Posterior vena cava (tissue), 2 donors: ENCODE measurements around the gene NUDT16L1. TPM values are rescaled to one million over a fixed set of nuclear protein-coding genes. Genes with fewer than 3 reads are reported as not detected.

Experiments used
- DNase-seq: peaks from one replicate; pipeline ENCODE4 v3.0.0-alpha.2; 2020; ENCODE audit warnings: low spot score
- intact Hi-C, 2 donors: fragments of 100-400 bp; cut with DNase I; formaldehyde crosslinking; loops; one replicate each; pipeline versions ENCODE4 v1.14.1 to v1.14.2; 2022 to 2023
- total RNA-seq, 2 donors: library from RNA; stranded (reverse); fragmentation: NEBNext Ultra II Directional; extraction: Animal tissue kit (Norgen Biotek cat#: 25700); gene quantifications; one replicate each; pipeline ENCODE4 v1.2.1, GENCODE V29; 2021
- donor health status: DM: yes; HTN: yes; CAD: no.
- donor health status: DM: yes; HTN: yes; CAD: no.

Gene NUDT16L1
- total RNA-seq, 2 donors from 2014 or later: 10.7 to 14.2 TPM

DNA sequence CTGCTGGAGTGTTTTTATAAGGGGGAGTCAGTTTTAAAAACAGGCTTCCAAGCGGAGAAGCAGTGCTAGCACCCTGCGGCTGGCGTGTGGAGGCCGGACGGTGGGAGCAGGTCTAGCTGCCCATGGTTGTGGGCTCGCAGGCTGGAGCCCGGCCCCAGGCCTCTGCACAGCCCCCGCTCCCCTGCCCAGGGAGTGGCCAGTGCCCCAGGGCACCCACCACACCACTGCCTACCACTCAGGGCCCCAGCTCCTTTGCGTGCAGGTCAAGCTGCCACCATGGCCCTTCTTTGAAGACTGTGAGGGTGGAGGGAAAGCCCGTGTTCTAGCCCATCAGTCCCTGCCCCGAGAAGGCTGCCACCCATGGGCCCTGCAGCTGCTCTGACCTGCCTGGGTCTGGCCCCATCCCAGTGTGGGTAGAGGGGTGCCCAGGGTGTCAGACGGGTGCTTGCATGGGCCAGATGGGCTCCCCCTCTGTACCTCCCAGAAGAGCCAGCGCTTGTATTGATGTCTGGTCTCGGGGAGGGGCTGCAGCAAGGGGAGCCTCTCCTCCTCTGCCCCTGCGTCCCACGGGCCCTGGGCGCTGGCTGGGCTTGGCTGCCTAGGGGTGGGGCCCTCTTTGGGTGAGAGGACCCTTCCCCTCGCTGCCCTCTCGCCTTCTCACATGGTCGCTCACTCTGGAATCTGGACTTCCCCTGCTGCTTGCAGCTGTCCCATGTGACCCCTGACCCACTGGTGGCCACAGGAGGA is 1.5 kb upstream of the NUDT16L1 start:
- intact Hi-C loops: no loop called here
- peak; percentile 81 for DNase-seq

DNA sequence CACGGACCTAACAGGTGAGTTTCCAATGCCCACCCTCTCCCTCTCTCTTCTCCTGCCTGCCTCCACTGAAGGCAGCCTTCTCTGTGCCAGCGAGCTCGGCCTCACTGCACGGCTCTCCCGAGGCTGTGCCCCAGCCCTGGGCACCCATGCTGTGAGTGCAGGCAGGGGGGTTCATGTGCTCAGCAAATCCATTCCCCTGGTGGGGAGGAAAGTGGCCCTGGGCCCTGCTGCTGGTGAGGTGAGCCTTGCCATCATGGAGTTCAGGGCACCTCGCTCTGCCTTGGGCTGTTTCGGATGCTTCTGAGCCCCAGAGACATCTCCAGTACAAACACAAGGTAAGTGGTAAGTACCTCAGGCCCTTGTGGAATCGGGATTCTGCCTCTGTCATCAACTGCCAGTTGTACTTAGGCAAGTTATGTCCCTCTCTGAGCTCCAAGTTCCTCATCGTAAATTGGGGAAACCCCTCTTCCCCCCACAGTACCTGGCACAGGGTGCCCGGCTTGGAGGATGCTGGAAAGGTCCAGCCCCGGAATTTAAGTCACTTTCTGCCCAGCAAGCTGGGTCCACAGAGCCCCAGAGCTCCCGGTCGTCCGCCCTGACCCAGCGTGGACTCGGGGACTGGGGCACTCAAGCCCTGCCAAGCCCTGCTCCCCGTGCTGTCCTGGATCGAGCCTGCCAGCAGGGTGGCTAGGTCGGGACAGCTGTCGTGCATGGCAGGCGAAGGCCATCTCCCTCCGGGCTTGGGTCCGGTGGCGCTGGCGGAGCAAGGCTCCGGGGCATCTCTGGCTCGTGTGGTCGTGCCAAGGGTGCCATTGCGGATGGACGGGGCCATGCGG is 684 bp upstream of the NUDT16L1 start:
- intact Hi-C loops: no loop called here
- no peak for DNase-seq

DNA sequence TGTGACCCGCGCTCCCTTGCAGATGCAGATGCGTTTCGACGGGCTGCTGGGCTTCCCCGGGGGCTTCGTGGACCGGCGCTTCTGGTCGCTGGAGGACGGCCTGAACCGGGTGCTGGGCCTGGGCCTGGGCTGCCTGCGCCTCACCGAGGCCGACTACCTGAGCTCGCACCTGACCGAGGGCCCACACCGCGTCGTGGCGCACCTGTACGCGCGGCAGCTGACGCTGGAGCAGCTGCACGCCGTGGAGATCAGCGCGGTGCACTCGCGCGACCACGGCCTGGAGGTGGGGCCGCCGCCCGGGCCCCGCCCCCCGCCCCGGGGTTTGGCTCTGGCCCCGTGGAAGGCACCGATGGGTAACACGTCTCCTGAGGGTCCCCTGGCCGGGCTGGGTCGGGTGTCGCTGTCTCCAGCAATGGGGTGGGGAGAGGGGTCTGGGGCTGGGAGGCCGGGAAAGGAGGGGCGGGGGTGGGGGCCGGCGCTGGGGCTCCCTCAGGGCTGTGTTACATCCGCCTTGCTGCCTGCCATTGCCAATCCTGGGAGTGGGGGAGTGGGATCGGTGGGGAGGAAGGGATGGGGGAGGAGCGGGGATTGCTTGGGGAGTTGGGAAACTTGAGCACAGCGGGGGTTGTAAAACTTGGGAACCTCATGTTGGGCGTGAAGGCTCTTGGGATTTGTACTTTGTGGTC is 737 bp downstream of the NUDT16L1 start:
- intact Hi-C loops: no loop called here

DNA sequence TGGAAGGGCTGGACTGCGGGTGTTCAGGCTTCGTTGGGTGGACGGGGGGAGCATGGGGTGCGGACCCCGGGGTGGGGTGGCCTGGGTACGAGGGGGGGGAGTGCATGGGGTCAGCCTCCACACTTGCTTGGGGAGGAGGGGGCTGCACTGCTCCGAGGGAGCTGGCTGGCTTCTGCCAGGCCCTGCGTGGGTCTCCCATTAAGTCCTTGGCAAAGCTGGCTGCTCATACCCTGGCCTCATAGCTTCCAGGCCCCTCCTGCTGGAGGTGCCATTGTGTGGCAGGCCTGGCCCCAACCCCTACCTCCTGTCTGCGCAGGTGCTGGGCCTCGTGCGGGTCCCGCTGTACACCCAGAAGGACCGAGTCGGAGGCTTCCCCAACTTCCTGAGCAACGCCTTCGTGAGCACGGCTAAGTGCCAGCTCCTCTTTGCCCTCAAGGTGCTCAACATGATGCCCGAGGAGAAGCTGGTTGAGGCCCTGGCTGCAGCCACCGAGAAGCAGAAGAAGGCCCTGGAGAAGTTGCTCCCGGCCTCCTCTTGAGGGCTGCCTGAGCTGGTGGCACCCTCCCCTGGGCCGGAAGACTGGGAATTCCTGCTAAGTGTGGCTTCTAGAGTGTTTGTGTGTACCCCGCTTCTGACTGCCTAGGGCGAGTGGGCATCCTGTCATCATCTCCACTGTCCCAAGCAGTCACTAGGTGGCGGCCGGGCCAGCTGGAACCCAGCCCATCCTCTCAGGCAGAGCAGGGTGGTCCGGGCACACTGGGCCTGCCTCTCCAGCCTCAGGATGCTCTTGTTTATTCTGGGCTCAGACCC is 1.5 kb downstream of the NUDT16L1 start:
- peak; percentile 85 for DNase-seq
- intact Hi-C loops: no loop called here

More for the DNA sequence above, 737 bp downstream of the NUDT16L1 start:
- peak; percentile 85 for DNase-seq

DNA sequence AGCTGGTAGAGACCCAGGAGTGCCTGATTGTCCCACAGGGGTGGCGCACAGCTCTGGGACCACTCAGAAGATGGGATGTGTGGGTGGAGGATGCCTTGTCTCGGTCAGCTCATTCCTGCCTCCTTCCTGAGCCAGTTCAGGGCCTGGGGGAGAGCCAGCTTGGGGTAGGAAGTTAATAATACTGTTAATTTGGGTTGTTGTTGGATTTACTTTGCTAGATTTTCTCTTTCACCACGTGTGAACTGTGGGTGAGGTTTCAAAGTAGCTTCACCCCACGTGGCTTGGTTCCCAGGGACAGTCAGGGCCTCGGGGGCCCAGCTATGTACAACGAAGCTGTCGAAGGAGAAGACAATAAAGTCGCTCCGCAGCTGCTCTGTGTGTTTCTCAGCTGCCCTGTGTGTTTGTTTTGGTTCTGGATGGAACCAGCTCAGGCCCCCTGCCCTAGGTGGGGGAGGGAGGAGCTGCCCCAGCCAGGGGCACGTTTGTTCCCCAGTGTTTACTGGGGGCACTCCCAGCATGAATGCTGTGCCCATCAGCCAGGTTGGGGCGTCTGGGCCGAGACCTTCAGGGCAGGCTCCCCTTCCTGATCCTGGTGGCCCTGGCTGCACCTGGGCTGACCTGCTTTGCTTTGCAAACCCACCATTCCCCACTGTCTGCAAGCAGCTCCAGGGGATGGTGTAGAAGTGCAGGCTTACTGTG is 2.3 kb downstream of the NUDT16L1 start:
- DNase-seq: no peak
- intact Hi-C loops: no loop called here

DNA sequence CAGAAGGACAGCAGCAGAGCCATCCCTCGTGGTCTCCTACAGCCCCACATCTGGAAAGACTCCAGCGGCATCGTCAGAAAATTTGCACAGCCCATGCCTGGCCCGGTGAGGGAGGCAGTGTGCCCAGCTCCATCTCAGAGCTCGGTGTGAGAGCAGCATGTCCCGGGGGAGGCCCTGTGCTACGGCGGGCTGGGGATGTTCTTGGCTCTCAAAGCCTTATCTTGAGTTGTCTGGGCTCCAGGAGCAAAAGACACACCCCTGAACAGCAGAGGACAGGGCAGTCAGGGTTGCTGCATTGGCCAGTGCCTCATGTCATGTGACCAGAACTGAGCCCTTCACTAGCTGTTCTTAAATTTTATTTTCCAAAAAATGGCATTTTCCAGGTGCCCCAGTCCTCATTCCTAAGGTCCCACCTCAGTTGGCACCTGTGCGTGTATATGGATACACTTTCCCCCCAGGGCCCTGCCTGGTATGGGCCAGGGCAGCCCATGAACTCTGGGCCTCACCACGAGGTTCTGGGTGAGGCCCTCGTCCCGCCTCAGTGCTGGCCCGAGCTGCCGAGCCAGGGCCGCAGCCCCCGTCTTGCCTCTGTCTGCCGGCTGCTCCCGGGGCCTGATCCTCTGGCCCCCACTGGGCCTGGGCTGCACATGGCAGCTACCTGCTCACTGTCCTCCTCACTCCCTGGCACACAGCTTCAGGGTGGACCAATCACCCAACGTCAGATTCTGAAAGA is 3.0 kb downstream of the NUDT16L1 start:
- DNase-seq: no peak
- intact Hi-C loops: no loop called here

DNA sequence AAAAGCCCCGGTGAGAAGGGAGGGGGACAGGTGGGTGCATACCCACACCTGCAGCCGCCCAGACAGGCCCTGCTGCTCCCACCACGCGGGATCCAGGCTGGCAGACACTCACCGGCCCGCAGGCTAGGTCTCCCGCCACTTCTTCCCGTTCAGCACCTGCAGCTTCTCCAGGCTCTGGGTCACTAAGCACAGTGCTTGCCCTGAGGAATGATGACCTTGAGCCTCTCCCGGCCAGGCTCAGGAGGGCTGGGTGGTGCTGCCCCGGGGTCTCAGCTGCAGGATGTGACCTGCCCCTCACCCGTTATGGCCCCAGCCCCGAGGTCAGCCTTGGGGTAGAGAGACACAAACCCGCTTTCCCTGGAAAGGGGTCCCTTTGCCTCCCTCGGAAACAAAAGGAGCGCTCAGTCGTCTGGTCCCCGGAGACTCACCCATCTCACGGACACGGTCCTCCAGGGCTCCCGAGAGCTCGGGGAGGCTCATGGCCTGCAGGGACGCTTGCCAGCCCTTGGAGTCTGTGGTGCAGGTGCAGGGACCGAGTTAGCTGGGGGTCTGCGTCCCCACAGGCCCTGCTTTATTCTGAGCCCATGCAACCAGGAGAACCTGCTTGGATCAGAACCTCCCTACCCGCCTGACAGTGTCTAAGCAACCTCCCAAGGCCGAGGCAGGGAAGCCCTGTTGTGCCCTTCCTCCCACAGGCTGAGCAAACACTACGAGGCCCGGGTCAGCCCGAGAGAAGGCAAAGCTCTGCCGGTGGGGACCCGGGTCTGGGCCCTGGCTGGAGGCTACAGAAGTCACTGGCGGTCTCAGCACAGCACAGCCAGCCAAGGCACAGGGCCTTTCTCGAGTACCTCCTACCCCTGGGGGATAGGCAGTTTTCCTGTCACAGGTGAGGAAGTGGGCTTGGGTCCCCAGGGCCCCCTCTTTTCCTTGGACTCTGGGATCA is 3.8 kb downstream of the NUDT16L1 start:
- intact Hi-C loops: no loop called here
- DNase-seq: no peak

DNA sequence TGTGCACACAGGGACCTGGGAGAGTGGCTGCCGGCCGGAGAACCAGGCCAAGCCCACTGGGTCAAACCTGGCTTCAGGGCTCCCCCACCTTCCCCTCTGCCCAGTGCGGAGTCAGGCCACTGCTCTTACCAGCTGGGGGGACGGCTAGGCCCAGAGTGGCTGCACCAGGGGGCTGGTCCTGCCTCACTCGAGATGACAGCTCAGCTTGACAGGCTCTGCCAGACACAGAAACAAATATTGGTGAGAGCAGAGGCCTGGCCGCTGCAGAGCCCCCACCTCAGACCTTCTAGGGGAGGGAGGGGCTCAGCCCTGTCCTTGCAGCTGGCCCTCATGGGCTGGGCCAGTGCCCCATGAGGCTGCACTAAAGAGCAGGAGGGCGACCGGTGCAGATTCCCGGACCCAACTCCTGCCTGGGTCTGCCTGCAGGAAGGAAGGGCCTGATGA is 4.5 kb downstream of the NUDT16L1 start:
- no peak for DNase-seq
- intact Hi-C loops: no loop called here

DNA sequence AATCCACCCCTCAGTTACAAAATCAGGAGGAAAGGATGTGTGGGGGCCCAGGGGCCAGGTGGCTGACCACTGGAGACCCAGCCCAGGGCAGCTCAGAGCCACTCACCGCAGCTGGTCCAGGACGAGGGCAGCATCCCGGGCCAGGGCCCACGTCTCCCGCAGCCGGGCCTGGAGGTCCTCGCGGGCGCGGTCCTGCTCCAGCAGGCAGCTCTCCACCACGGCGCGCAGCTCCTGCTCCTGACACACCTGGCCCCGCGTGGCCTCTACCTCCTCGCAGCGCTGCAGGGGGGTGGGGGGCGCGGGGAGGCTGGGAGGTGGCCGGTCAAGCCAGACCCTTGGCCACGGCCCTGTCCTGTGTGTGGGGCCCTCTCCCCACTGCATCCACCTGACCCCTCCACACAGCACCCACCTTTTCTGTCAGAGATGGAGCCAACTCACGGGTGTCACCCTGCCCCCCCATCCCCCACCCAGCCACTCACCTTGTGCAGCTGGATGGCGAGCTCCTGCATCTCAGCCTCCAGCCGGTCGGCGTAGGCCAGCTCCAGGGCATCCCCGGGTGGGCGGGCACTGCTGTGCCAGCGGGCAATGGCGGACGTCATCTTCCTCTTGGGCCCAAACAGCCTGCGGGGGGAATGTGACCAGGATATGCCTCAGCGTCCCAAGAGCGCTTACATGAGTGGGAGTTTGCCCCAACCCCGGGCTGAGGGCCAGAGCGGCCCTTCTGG is 5.1 kb downstream of the NUDT16L1 start:
- intact Hi-C loops: no loop called here
- DNase-seq: no peak

DNA sequence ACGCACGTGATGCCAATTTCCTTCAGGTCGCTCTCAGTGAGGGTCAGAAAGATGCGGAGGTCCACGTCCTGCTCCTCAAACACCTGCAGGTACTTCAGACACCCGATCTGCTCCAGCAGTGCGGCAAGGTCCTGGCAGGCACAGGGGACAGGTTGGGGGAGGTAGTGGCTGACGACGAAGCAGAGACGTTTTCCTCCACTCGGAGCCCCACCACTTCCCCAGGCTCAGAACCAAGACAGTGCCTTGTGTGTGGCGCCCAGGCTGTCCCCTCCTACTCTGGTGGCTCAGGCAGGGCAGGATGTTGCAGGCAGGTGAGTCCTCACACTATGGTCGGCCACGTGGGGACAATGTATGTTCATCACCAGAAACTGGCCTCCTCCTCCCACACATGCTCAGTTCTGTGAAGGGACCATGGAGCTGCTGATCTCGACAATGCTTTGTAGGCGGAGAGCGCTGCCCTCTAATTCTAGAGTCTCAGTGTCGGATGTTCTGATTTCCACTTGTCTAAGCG is 5.7 kb downstream of the NUDT16L1 start:
- intact Hi-C loops: no loop called here

DNA sequence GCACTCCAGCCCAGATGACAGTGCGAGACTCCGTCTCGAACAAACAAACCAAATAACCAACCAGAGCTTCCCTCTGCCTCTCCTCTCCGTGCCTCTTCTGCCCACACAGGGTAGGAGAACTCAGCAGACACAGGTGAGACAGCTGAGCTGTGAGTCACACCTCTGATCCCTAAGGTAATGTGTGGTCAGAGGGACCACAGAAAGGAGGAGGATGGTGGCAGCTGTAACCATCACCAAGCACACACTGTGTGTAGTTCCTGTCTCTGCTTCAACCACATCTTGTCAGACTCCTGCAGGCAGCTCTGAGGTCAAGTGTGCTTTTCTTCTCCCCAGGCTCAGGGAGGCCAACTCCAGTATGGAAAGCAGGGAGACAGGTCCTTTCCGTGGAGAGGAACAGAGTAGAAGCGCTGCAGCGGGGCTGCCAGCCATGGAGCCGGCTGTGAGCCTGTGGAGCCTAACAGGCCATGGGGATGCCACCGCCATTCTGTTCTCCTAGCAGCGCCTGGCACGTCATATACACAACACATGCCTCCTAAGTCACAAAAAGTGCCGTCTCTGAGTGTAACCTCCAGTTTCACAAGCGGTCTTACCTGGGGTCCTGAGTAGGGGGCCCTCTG is 7.1 kb downstream of the NUDT16L1 start:
- intact Hi-C loops: no loop called here
- no peak for DNase-seq

More for the DNA sequence above, 5.7 kb downstream of the NUDT16L1 start:
- no peak for DNase-seq

DNA sequence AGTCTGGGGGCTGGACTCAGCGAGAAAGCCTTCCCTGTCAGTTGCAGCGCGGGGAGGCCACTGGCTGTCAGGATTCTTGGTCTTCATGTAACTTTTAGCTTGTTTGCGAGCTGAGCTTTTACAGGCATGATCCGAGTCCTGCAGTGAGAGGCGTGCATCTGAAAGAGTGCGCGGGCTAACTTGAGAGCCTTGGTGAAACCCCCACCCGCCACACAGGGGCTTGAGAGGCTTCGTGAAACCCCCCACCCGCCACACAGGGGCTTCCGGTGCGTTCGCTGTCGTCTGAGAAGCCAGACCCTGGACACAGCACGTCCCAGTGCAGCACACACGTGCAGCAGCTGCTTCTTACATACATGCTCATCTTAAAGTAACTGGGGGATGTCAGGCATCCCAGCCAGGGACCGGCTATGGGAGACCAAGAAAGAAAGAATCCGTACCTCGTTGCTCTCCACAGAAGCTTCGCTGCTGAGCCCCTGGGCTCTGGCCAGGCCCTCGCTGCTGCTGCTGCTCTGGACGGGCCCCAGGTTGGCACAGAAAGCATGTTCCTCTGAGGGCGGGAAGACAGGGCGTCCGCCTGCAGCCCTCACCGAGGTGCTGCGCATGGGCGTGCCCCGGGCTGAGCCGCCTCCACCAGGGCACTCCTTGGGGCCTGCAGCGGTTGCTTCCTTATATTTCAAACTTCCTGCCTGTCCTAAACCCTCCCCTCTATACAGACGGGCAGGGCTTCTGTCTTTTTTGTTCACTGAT is 7.8 kb downstream of the NUDT16L1 start:
- intact Hi-C loops: no loop called here
- no peak for DNase-seq

DNA sequence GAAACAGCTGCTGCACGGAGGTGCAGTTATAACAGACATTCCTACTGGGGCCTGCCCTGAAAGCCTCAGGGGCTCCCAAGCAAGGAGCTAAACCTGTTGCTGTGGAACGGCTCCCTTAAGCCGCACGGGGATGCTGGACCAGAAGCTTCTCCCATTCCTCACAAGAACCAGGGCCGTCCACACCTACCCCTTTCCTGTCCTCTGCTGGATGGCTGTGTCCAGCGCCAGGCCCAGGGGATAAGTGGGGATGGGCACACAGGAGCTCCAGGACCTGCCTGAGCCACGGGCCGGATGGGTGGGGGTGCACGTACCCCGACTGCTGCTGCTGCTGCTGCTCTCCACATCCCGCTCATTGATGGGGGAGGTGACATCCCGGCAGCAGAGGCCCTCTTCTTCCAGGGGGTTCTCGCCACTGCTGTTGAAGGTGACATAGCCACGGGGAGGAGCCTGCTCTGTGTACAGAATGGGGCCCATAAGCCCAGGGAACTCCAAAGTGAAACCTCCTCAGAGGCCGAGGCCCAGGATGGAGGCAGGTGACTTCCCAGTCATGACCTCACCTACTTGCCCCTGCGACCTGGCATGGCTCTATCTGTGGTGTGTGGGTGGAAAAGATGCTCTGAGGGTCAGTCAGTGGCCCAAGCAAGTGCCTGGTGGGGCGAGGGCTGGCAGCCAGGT is 8.6 kb downstream of the NUDT16L1 start:
- DNase-seq: no peak
- intact Hi-C loops: no loop called here

DNA sequence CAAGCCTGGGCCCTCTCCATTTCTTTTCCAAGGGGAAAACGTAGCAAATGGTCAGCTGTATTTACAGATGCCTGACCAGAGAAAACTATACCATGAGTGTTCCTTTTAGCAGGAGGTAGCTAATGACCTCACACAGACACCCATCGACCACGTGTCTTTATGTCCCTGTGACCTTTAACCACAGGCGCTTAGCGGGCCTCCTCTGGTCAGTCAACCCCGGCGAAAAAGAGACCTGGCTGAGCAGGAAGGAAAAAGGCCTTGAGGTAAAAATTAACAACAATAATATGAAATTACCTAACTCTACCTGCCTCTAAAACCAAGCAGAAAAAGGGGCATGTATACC is 9.1 kb downstream of the NUDT16L1 start:
- DNase-seq: no peak
- intact Hi-C loops: no loop called here

DNA sequence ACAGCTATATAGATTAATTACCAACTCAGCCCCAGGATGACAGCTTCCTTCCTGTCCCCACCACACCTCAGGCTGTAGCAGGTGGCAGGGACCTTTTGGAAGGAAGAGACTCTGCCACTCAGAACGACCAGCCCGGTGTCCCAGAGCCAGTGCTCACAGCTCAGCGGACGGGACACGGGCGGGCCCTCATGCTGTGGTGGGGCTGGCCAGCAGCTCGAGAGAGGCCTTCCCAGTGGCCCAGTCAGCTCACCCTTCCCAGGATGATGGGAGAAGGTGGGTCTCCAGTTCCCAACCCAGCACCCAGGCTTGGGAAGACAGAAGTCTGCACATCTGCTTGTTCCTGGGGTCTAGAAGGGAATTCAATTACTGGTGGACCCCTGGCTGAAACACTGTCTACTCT is 10.5 kb downstream of the NUDT16L1 start:
- intact Hi-C loops: no loop called here
- no peak for DNase-seq
